A673 (cell line): Measurements from ENCODE around the gene KRT15. TPM values are rescaled to one million over a fixed set of nuclear protein-coding genes. Genes with fewer than 3 reads are reported as not detected.

Experiments used
- BruUV-seq: library from RNA; stranded (reverse); fragments of 400-500 nt; replicated peaks from 2 replicates; lab custom pipeline; 2021; lab: Mats Ljungman, UMichigan
- CTCF ChIA-PET: fragments of 300-600 bp; sonication (Branson Sonifier 250); formaldehyde crosslinking; loops from one replicate; lab custom pipeline; 2022; ENCODE audit warnings: antibody characterized with exemption; lab: Charles Lee
- POLR2A ChIA-PET: fragments of 300-600 bp; sonication (Branson Sonifier 250); formaldehyde crosslinking; loops from one replicate; lab custom pipeline; 2022; ENCODE audit warnings: antibody characterized with exemption; ENCODE audit not compliant: low non-redundant PET; lab: Charles Lee
- DNase-seq: peaks from one replicate; pipeline ENCODE4 v3.0.0-alpha.2; 2015; ENCODE audit warnings: low spot score
- H3K27ac ChIP-seq: fragments of 200-600 bp; sonication (generic); 2 replicates; pipeline ENCODE4 v1.5.1; 2016; ENCODE audit warnings: mixed run types, low read depth, mild to moderate bottlenecking, mixed read lengths, antibody characterized with exemption, low read length; ENCODE audit not compliant: poor library complexity, severe bottlenecking
- H3K27me3 ChIP-seq: fragments of 200-600 bp; sonication (generic); replicated peaks from 2 replicates; pipeline ENCODE4 v1.6.1; 2017; ENCODE audit warnings: mixed run types, low read depth, mild to moderate bottlenecking, mixed read lengths, antibody characterized with exemption, low read length; ENCODE audit not compliant: insufficient read depth, poor library complexity
- H3K36me3 ChIP-seq: fragments of 200-600 bp; sonication (generic); 2 replicates; pipeline ENCODE4 v1.6.1; 2016; ENCODE audit warnings: mixed run types, mild to moderate bottlenecking, mixed read lengths, antibody characterized with exemption, low read length; ENCODE audit not compliant: insufficient read depth, poor library complexity, severe bottlenecking
- H3K4me1 ChIP-seq: fragments of 200-600 bp; sonication (generic); 2 replicates; pipeline ENCODE4 v1.6.1; 2017; ENCODE audit warnings: mixed run types, mild to moderate bottlenecking, mixed read lengths, antibody characterized with exemption, low read length; ENCODE audit not compliant: insufficient read depth, poor library complexity, severe bottlenecking
- H3K4me3 ChIP-seq: fragments of 200-600 bp; sonication (generic); 2 replicates; pipeline ENCODE4 v1.5.1; 2016; ENCODE audit warnings: low read depth, mixed run types, mild to moderate bottlenecking, mixed read lengths, low read length; ENCODE audit not compliant: poor library complexity, severe bottlenecking
- H3K9me3 ChIP-seq: fragments of 200-600 bp; sonication (generic); 2 replicates; pipeline ENCODE4 v1.6.1; 2016; ENCODE audit warnings: mixed run types, low read depth, mild to moderate bottlenecking, mixed read lengths, antibody characterized with exemption, low read length; ENCODE audit not compliant: poor library complexity, severe bottlenecking
- EZH2 ChIP-seq: fragments of 200-600 bp; sonication (generic); IDR thresholded peaks from 2 replicates; pipeline ENCODE4 v1.6.1; 2017; ENCODE audit warnings: borderline replicate concordance, low read depth, mild to moderate bottlenecking, mixed read lengths, antibody characterized with exemption, low read length; ENCODE audit not compliant: poor library complexity, severe bottlenecking
- intact Hi-C: fragments of 100-400 bp; cut with micrococcal nuclease; formaldehyde crosslinking; loops from one replicate; pipeline ENCODE4 v1.10.0; 2022; ENCODE audit not compliant: unreplicated experiment
- total RNA-seq: library from RNA; stranded (reverse); gene quantifications from 2 replicates; pipeline ENCODE4 v1.2.3, GENCODE V29; 2021
- TF ChIP-seq, protein P1 (sequence below): fragments of 300-800, 200-600 bp; sonication (generic); conservative IDR thresholded peaks from 2 replicates; pipeline ENCODE4 v1.5.1; 2017; ENCODE audit warnings: low read depth, mild to moderate bottlenecking, antibody characterized with exemption, low read length, moderate library complexity, mixed read lengths

Gene KRT15
- total RNA-seq, 1 experiment from 2014 or later, result not detected

- BruUV-seq, result no TSS peak
- Histone ChIP-seq H3K9me3 (no peaks in the 10 kb centered on the region), H3K4me1 (no peaks in the 10 kb centered on the region), H3K27ac (no peak overlapping the region), H3K36me3 (no peaks in the 10 kb centered on the region), H3K4me3 (no peak overlapping the region), H3K27me3 (no peaks in the 10 kb centered on the region)
- ChIA-PET CTCF (no interaction called here), POLR2A (no interaction called here)
- intact Hi-C loops, result no loop called here
- no peak for TF ChIP-seq EZH2
- TF ChIP-seq, protein P1, sequence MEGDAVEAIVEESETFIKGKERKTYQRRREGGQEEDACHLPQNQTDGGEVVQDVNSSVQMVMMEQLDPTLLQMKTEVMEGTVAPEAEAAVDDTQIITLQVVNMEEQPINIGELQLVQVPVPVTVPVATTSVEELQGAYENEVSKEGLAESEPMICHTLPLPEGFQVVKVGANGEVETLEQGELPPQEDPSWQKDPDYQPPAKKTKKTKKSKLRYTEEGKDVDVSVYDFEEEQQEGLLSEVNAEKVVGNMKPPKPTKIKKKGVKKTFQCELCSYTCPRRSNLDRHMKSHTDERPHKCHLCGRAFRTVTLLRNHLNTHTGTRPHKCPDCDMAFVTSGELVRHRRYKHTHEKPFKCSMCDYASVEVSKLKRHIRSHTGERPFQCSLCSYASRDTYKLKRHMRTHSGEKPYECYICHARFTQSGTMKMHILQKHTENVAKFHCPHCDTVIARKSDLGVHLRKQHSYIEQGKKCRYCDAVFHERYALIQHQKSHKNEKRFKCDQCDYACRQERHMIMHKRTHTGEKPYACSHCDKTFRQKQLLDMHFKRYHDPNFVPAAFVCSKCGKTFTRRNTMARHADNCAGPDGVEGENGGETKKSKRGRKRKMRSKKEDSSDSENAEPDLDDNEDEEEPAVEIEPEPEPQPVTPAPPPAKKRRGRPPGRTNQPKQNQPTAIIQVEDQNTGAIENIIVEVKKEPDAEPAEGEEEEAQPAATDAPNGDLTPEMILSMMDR, result no peak
- DNase-seq, result no peak
Measured at GRCh38 chr17:41483991-41484826, 34.5 kb downstream of the KRT15 start.

DNA sequence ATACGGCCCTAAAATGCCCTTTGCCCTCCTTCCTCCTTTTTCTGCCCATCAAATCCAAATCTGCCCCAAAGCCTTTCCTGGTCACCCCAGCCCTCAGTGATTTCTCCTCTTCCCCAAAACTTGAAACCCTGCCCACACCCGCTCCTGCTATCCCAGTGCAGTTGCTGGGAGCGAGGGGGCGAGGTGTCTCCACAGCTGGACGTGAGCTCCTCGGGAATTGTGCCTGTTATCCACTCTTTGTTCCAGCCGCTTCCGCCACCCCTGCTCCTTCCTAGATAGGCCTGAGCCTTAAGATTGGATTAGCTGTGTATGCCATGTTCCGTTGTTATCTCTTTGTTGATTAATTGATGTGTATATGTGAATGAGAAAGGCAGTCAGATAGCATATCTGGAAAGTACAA lies 35.2 kb downstream of the KRT15 start:
- POLR2A ChIA-PET, result no interaction called here
- Histone ChIP-seq H3K9me3 (no peaks in the 10 kb centered on the region), H3K36me3 (no peaks in the 10 kb centered on the region), H3K4me1 (no peaks in the 10 kb centered on the region), H3K4me3 (no peak overlapping the region), H3K27me3 (no peaks in the 10 kb centered on the region), H3K27ac (no peak overlapping the region)
- DNase-seq, result no peak
- TF ChIP-seq, protein P1, result no peak
- TF ChIP-seq EZH2, result no peak
- CTCF ChIA-PET, result no interaction called here
- intact Hi-C loops, result no loop called here
- BruUV-seq, result no TSS peak

GRCh38 chr17:41481036-41481435 lies 37.7 kb downstream of the KRT15 start, which contains the start of gene KRT35:
TSS of gene KRT35 (minus strand) at chr17:41481151. CDS start at chr17:41481097, 54 bp downstream.
- CTCF ChIA-PET, result no interaction called here
- Histone ChIP-seq H3K9me3 (no peaks in the 10 kb centered on the region), H3K36me3 (no peaks in the 10 kb centered on the region), H3K27ac (no peak within 1 kb of the TSS), H3K27me3 (no peaks in the 10 kb centered on the region), H3K4me1 (no peaks in the 10 kb centered on the region), H3K4me3 (no peak within 1 kb of the TSS)
- no peak for DNase-seq
- POLR2A ChIA-PET, result no interaction called here
- TF ChIP-seq, protein P1, result no peak
- no peak for TF ChIP-seq EZH2
- intact Hi-C loops, result no loop called here
- BruUV-seq, result no TSS peak
